Measurements from ENCODE around the gene SLC37A1.

DNA sequence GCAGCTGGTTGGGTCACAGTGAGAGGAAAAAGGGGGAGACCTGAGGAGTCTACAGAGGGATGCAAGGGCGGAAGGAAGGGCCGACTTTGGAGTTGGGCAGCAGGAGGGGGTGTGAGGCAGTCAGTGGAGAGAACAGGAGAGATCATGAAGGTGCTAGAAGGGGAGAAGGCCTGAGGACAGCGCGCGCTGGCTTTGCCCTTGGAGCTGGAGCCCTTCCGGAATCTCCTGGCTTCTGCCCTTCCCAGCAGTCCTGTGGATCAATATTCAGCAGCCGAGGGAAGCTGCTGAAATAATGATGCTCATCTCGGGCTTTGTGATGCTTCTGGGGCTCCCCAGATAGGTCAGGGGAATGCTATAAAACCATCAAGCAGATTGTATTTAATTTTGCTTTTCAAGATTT is 26.7 kb downstream of the SLC37A1 start:
- TF ChIP-seq, protein P1, sequence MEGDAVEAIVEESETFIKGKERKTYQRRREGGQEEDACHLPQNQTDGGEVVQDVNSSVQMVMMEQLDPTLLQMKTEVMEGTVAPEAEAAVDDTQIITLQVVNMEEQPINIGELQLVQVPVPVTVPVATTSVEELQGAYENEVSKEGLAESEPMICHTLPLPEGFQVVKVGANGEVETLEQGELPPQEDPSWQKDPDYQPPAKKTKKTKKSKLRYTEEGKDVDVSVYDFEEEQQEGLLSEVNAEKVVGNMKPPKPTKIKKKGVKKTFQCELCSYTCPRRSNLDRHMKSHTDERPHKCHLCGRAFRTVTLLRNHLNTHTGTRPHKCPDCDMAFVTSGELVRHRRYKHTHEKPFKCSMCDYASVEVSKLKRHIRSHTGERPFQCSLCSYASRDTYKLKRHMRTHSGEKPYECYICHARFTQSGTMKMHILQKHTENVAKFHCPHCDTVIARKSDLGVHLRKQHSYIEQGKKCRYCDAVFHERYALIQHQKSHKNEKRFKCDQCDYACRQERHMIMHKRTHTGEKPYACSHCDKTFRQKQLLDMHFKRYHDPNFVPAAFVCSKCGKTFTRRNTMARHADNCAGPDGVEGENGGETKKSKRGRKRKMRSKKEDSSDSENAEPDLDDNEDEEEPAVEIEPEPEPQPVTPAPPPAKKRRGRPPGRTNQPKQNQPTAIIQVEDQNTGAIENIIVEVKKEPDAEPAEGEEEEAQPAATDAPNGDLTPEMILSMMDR (IDR thresholded peaks at IDR 0.05): no peak
- no peak for TF ChIP-seq ZFX (IDR thresholded peaks at IDR 0.05; ENCODE audit: borderline replicate concordance)

Data from 22Rv1 (cell line).